ENCODE measurements around the gene NXPH3.
"Not testable (repeated sequence)": the region's sequence is repeated elsewhere in the genome, so short reads cannot be mapped to it uniquely, and the experiment has no call there.

Gene NXPH3

DNA sequence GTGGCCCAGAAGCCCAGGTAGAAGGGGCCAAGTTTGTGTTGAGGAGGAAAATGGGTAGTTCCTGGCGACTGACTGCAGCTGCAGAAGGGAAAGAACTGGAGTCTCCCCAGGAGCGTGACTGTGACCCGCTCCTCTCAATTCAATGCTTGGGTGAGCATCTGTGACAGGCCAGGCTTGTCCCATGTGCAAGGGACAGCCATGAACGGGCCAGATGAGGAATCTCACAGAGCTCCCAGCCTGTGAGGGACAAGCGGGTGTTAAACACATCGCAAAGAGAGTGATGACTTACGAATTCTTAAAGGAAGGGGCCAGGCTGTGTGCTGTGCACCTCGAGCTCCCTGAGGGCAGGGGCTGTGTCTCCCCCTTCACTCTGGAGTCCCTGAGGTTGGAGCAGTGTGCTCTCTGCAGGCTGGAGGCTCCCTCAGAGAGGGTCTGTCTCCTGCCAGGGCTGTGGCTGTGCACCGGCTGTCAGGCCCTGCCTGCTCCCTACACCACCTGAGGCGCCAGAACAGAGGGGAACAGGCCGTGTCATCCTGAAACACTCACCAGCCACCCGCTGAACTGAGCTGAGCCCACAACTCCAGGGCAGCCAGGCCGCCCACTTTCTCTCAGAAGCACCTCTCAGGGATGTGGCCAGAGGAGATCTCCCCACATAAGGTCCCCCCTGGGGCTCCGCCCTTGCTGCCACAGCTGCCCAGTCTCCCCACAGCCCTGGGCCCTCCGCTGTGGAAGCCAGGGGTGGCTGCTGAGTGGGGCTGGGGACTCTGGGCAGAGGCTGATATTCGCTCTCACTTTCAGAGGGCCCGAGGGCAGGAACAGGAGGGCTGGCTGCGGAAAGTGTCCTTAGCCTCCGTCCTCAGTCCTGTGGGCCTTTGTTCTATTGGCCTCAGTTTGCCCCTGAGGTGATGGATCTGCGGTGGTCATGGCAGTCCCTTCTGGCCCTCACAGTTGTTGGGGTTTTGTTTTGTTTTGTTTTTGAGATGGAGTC, 25.7 kb upstream of the NXPH3 start:
- H3K4me3 ChIP-seq (ENCODE audit: low read length) = no peak overlapping the region
- no peak for TF ChIP-seq ZNF274 (IDR thresholded peaks at IDR 0.05; ENCODE audit: low read depth, low read length)

DNA sequence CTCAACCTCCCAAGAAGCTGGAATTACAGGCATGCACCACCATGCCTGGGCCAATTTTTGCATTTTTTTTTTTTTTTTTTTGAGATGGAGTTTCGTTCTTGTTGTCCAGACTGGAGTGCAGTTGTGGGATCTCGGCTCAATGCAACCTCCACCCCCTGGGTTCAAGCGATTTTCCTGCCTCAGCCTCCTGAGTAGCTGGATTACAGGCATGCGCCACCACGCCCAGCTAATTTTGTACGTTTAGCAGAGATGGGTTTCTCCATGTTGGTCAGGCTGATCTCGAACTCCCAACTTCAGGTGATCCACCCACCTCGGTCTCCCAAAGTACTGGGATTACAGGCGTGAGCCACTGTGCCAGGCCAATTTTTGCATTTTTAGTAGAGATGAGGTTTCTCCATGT, 24.9 kb upstream of the NXPH3 start:
- H3K4me3 ChIP-seq (ENCODE audit: low read length) = not testable (repeated sequence)

DNA sequence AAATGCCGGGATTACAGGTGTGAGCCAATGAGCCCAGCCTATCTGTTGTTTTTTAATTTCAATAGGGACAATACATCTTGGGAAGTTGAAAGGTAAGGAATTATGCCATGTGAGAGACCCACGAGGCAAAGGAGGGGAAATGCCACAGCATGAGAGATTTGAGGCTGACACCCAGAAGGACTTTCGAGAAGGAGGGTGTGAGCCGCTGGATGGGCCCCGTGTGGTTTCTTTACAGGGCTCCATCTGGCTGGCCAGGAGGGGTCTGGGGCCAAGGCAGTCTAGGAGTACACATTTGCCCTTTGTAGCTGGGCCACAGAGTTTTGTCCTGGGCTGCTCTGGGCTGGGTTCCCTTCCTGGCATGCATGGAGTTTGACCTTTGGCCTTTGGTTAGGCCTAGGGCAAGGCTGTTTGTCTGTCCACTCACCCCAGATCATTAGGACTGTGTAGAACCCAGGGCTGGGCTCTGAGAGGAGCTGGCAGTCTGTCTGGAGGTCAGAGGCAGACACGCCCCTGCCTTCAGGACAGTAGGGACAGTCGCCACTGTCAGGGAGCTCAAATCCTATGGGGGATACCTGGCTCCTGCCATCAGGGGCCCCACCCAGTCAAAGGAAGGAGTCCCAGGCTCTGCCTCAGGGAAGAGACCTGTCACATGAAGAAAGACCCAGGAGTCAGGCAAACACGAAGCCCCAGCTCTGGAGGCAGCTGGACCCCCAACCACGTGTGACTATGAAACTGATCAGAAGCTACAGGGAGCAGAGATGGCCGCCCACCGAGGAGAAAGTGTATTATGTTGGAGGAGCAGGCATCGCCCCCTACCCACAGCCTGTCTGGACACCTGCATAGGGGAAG, 24.2 kb upstream of the NXPH3 start:
- H3K4me3 ChIP-seq (ENCODE audit: low read length) = no peak overlapping the region
- no peak for TF ChIP-seq ZNF274 (IDR thresholded peaks at IDR 0.05; ENCODE audit: low read depth, low read length)

DNA sequence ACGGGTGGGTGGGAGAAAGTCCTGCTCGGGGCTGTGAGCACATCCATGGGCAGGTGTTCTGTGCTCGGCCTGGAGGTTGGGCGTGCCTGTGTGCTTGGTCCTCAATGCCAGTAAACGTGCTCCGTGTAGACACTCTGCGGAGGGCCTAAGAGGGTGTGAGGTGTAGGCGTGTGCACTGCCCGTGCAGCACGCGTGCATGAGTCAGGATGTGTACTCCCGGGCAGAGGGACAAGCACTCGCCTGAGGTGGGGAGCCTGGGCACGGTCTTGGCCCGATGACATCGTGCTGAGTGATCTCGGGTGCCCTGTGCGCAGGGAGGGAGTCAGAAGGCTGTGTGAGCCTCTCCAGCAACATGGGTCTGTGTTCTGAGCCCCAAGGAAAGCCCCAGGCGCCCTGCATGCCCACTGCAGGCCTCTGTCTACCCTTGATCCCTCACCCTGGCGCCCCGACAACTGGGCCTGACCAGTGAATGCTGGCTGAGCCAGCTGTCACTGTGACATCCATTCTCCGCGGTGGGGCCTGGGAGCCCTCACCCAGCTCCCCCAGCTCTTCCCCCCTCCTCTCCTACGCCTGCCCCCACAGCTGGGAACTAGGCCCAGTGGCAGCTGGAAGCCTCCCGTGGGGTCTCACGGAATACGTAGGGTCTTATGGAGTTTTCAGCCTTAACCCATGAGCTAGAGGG, 23.5 kb upstream of the NXPH3 start:
- no peak for TF ChIP-seq ZNF274 (IDR thresholded peaks at IDR 0.05; ENCODE audit: low read depth, low read length)

DNA sequence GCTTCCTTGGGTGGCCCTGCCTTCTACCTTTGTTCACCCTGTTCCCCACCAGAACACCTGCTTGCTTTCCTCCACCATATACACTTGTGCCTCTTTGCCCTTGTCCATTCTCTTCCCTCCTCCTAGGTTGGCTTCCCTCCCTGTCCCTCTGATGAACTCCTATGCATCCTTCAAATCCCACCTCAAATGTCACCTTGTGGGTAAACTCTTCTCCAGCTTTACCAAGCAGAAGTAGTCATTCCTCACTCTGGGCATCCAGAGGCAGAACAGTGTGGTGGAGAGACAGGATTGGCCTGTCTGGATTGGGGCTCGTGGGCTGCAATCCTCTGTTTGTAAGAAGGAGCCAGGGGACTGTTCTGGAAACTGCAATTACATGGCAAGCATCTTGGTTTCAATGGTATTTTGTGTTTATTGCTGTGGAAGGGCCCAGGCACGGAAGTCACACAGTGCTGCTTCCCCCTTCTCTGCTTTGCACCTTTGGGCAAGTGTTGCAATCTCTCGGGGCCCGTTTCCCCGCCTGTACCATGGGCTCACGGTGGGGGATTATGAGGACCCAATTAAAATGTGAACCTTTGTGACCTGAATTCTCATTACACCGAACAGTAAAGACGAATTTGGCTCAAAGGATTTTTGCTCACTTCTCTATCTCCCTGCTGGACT, 21.9 kb upstream of the NXPH3 start:
- no peak for TF ChIP-seq ZNF274 (IDR thresholded peaks at IDR 0.05; ENCODE audit: low read depth, low read length)
- H3K4me3 ChIP-seq (ENCODE audit: low read length) = no peak overlapping the region

More for the DNA sequence above, 23.5 kb upstream of the NXPH3 start:
- H3K4me3 ChIP-seq (ENCODE audit: low read length) = no peak overlapping the region

DNA sequence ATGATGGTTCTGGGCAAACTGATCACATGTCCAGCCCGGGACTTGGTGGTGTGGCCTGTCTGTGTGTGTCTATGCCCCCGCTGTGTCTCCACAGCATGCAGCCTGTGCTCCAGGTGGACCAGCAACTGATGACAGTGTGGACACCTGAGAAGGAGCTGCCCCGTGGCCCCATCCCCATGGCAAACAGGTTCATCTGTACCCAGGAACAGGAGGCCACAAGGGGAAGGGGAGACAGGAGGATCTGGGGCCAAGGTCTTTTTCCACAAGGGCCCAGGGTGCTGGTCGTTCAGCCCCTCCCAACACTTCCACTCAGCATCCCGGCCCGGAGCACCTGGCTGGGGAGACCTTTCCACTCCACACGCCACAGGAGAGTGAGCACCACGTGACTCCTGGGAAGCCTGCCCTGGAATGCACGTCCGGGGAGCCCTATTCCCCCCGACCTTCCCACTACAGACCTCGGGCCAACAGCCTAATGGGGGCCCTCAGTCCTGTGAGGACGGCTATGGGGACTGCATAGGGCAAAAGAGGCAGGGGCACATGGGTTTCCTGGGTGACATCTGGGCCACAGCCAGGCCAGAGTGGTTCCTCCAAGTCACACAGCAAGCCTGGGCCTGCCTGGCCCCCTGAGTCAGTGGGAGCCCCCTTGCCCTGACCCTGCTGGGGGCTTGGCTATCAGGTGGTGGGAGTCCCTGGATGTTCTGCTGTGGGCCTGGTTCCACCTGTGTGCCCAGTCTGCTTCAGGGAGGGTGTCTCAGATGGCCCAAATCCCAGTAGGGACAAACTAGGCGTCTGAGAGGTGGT, 20.8 kb upstream of the NXPH3 start:
- no peak overlapping the region for H3K4me3 ChIP-seq (ENCODE audit: low read length)
- no peak for TF ChIP-seq ZNF274 (IDR thresholded peaks at IDR 0.05; ENCODE audit: low read depth, low read length)

DNA sequence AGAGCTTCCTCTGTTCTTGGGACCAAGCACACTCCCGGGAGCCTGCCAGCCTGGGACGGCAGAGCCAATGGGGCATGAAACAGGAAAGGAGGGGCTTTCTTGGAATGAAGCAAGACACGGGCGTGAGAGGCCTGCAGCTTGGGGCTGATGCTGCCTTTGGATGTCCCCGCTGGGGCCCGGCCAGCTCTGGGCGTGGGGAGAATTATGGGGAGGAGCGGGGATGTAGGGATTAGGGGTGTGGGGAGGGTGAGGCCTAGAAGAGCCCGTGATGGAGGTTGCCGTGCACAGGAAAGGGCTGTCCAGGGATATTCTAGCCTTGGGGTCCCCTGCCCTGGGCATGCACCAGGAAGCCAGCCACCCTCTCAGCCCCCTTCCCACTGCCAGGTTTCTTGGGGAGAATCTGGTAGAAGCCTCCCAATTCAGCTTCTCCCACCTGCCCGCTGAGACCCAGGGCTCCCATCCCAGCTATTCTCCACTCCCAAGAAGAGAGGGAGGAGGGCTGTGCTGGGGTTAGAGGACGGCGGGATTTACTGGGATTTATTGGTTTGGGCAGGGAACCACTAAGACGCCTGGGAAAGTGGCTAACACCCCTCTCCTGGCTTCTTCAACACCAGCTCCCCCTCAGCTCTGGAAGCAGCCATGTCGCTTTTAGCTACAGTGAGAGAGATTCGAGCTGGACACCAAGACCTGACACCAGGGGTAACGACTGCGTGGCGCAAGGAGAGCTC, 20.0 kb upstream of the NXPH3 start:
- no peak for TF ChIP-seq ZNF274 (IDR thresholded peaks at IDR 0.05; ENCODE audit: low read depth, low read length)
- H3K4me3 ChIP-seq (ENCODE audit: low read length) = no peak overlapping the region

DNA sequence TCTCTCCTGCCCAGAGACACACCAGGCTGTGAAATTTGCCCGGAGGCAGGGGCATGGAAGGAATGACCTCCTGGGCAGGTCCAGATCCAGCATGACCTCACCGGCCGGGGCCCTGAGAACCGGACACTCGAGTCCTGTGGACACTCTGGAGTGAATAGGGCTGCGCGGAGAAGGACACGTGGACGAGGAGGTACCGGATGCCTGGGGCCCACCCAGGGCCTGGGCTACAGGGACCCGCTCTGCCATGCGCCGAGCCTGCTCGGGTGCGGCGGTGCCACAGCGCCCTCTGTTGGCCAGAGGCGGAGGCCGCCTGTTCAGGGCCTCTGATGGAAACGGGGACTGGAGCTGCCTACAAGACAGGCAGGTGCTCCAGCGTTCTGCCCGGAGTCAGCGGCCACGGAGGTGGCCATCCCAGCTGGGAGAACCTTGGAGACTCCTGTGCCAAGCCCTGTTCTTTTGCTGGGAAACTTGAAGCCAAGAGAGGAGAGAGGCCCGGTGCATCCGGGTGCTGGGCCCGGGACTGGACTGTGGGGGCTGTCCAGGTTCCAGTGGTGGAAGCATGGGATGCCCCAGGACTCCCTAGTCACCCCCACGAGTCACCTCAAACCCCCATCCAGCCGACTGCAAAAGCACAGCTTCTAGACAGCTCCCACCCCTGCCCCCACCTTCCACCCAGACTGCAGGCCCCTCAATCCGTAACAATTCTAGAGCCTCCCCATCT, 19.3 kb upstream of the NXPH3 start:
- no peak for TF ChIP-seq ZNF274 (IDR thresholded peaks at IDR 0.05; ENCODE audit: low read depth, low read length)
- H3K4me3 ChIP-seq (ENCODE audit: low read length) = no peak overlapping the region

DNA sequence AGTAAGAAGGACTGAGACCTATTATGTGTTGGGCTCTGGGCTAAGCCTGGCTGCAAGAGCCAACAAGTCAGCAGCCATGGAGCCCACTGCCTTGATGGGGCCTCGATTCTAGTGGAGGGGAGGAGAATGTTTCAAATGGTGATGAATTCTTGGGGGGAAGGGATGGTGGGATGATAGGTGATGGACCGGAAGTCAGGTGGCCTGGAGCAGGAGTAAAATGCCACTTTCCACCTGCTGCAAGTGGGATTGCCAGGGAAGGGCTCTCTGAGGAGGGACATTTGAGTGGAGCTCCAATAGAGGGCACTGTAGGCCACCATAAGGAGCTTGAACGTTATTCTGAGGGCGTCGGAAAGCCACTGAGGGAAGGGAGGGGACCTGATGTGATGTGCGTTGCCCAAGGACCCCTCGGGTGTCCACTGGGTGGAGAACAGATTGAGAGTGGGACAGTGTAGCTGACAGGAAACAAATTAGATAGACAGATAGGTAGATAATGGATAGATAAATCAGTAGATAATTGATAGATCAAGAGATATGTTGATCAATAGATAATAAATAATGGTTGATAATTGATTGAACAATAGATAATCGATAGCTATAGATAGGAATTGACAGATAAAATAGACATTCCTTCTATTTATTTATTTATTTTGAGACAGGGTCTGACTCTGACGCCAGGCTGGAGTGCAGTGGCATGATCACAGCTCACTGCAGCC, 18.2 kb upstream of the NXPH3 start:
- no peak for TF ChIP-seq ZNF274 (IDR thresholded peaks at IDR 0.05; ENCODE audit: low read depth, low read length)
- no peak overlapping the region for H3K4me3 ChIP-seq (ENCODE audit: low read length)

DNA sequence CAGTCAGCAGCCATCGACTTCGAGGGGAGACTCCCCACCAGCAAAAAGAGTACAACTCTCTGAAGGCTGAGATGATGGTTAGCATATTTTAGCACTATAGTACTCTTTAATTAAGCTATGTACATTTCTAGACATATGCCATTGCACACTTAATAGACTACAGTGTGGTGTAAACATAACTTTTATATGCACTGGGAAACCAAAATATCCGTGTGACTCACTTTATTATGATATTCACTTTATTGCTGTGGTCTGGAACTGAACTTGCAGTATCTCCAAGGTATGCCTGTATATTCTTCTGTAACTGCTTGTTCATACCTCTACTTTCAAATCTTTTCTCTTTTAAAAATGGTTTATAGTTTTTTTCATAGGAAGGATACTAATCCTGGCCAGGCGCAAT, 11.0 kb upstream of the NXPH3 start:
- TF ChIP-seq ZNF274 (IDR thresholded peaks at IDR 0.05; ENCODE audit: low read depth, low read length) = no peak
- H3K4me3 ChIP-seq (ENCODE audit: low read length) = no peak overlapping the region

DNA sequence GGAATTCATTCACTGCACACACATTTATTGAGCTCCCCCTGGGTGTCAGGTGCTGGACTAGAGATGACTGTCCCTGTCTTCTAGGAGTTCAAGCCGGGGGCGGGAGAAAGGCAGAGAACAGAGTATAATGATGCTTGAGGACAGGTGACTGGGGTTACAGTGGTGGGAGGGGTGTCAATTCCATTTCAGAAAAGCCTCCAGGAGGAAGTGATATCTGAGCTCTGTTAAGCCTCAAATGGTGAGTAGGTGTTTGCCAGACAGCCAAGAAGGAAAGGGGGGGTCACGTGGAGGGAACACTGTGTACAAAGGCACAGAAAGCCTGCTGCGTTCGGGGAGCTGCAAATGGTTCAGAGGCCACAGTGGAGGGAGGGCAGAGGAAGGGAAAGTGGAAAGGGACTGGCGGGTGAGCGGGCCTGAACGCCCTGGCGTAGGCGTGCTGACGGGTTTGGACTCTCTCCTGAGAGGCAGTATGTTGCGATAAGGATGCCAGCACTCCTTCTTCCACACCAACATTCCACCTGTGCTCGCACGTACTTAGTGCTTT, 9.7 kb upstream of the NXPH3 start:
- H3K4me3 ChIP-seq (ENCODE audit: low read length) = no peak overlapping the region
- TF ChIP-seq ZNF274 (IDR thresholded peaks at IDR 0.05; ENCODE audit: low read depth, low read length) = no peak
